Measurements from ENCODE around the gene OGFR.
A peak's percentile ranks its signal among the peaks of the same experiment; 100 is the strongest.

Gene OGFR

GRCh38 chr20:62770111-62770910 lies 34.3 kb upstream of the OGFR start:
- DNase-seq (ENCODE audit: low read depth), result no peak

DNA sequence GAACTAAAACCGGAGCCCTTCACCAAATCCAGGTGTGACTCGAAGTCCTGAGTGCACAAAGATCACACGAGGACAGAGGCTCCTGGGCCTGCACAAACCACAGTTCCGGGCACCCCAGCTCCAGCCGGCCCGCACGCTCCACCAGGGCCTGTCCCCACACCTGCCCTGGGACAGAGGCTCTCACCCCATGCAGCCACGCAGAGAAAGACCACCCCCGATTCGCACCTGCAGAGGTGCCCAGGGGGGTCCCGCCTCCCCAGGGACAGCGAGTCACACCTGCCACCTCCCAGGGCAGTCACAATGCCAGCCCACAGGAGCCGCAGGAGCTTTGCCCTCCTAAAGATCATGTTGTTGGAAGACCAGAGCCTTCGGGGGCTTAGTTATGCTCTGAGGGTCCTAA lies 33.7 kb upstream of the OGFR start:
- no peak for DNase-seq (ENCODE audit: low read depth)

GRCh38 chr20:62771396-62772102 lies 33.1 kb upstream of the OGFR start:
- no peak for DNase-seq (ENCODE audit: low read depth)

DNA sequence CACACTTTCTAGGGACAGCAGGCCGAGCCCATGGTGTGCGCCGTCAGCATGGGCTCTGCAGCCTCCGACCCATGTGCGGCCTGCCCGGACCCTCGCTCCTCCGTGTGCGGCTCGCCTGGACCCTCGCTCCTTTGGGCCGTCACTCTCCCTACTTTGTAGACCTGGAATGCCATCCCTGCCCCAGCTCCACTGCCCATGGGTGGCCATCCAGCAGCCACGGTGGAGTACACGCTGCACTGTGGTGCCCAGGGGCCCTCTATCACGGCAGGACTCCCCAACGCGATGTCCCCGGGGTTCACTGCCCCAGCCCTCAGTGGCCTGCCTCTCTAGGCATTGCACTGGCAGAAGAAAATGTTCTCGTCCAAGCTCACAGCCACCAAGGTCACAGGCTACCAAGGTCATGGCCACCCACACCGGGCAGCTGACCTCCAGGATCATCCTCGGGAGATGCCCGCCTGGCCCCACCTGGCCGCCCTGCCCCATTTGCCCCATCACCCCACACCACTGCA lies 32.5 kb upstream of the OGFR start:
- no peak for DNase-seq (ENCODE audit: low read depth)

- no peak for DNase-seq (ENCODE audit: low read depth)
Observed at GRCh38 chr20:62772619-62772989, 32.0 kb upstream of the OGFR start.

DNA sequence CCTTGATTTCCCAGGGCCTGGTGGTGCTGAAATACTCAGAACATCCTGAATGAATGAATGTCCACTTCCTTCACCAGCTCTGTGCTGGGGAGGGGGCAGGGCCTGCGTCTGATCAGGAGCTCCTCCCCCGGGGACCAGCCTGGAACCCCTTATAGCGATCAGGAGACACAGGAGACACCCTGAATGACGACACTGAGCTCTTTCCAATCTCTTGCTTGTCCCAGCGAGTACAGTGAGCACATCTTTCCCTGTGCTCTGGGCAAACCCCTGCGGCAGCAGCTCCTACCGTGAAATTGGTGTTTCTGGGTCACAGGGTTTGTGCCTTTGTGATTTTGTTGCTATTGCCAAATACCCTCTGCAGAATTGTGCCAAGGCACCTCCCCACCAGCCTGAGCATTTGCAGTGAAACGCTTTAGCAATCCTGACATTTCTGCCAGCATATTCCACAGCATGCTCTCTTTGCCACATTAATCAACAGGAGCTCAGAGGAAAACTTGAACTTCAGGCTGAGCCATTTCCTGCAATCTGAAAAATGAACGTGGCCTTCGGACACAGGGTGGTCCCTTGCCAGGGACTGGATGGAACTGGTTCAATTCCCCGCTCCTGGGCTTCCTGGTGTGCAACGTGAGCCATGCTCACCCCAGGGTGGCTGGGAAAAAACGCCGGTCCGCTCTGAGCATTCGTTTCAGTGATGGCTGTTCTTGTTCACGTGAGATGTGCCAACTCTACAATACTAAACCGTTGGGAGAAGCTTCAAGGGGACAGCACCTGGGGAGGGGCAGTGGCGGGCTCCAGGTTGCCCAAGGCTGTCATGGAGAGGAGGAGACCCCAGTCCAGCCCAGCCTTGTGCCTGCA lies 31.4 kb upstream of the OGFR start:
- DNase-seq (ENCODE audit: low read depth), result no peak

DNA sequence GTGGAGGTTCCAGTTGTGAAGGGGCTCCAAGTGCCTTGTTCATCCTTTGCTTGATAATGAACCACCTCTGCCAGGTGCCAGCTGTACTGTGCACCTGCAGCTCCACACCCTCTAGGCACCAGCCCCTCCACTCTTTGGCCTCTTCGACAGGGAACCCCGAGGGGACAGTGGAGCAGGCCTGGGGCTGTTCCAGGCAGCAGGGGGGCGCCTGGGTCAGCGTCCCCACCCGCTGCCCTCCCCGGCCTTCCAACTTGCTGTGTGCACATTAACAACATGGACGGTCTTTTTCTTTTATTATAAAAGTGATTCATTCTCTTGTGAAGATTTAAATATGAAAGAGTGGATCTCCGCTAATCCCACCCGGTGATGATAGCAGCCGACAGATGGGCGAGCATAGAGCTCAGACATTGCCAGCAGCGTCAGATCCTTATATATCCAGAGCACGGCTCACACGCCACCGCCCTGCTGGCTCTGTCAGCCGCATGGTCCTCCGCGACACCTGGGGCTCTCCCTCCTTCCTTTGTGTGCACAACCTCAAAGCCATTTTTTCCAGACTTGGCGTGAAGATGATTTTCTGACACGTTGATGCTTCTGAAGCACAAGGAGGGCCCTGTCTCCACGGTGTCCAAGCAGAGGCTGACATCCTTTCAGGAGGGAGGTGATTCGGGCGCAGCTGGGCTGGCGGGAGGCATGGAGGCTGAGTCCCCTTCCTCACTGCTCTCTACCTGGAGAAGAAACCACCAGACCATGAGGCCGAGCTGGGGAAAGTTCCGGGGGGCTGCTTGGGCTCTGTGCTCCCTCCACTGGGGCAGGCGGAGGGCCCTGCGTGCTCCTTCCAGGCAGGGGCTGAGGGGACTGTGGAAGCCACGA lies 30.6 kb upstream of the OGFR start:
- no peak for DNase-seq (ENCODE audit: low read depth)

DNA sequence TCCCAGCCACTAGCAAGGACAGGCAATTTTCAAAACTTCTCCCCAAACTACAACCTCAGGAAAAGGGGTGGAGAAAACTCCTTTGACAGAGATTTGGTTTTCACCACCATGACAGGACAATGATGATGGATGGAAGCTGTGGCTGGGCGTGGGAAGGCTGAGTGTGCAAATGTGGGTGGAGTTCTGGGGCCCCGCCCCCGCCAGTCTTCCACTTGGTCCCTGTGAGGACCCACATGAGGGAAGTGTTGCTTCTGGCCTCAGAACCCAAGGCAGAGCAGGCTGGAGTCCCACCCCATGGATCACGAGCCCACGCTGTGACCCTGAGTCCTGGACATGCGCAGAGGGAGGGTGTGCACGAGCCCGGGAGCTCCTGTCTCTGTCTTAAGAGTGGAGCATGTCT lies 29.9 kb upstream of the OGFR start:
- DNase-seq (ENCODE audit: low read depth), result no peak

DNA sequence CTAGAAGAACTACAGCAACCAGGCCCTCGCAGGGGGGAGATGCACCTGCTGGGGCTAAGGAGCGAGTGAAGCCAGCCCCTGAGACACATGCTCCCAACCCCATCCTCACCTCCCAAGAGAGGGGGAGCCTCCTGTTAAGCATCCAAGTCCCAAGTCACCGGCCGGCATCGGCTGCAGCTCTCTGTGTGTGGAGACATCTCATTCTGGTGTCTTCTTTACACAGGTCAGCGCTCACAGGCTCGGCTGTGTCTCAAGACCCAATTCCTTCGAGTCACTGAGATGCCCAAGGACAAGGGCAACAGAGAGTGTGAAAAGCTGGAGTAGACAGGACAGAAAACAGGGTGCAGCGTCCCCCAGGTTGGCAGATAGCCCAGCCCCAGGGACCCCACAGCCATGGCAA lies 29.4 kb upstream of the OGFR start:
- DNase-seq (ENCODE audit: low read depth), result no peak

GRCh38 chr20:62776035-62776691 lies 28.5 kb upstream of the OGFR start:
- no peak for DNase-seq (ENCODE audit: low read depth)

GRCh38 chr20:62776692-62777527 lies 27.7 kb upstream of the OGFR start:
- peak; percentile 57 for DNase-seq (ENCODE audit: low read depth)

GRCh38 chr20:62777528-62777830 lies 27.2 kb upstream of the OGFR start:
- DNase-seq (ENCODE audit: low read depth), result no peak

DNA sequence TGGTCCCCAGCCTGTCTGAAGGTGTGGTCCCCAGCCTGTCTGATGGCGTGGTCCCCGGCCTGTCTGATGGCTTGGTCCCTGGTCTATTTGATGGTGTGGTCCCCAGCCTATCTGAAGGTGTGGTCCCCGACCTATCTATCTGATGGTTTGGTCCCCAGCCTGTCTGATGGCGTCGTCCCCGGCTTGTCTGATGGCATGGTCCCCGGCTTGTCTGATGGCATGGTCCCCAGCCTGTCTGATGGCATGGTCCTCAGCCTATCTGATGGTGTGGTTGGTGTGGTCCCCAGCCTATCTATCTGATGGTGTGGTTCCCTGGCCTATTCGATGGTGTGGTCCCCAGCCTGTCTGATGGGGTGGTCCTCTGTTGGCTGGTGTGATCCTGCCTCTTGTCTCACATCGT lies 26.6 kb upstream of the OGFR start:
- DNase-seq (ENCODE audit: low read depth), result no peak

- DNase-seq (ENCODE audit: low read depth), result no peak
Observed at GRCh38 chr20:62778601-62779416, 25.8 kb upstream of the OGFR start.

DNA sequence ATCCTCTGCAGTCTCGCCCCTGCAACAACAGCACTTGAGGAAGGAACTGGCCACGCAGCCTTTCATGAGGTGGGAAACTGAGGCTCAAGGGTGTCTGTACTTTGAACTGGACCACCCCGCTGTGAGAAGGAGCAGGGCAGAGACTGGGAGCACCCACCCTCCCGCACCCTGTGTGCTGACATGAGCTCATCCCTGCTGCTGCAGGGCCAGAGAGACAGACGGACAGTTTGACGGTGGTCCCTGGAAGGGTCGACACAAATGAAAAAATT lies 25.3 kb upstream of the OGFR start:
- DNase-seq (ENCODE audit: low read depth), result no peak

DNA sequence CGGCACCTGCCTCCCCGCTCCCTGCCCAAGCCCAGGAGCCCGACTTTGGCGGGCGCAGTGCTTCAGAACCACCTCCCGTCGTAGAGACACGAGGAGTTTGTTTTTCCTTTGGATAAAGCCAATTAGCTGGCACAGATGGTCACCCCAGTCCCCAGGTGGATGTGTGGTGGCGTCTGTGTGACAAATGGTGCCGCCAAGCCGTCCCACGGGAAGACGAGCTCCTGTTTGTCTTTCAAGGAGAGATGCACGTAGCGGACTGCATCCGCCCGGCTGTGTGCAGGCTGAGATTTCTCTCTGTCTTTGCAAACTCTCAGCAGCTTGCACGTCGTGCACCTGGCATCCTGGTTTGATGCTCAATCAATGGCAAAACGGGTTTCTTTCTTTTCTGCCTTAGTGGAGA lies 24.4 kb upstream of the OGFR start:
- no peak for DNase-seq (ENCODE audit: low read depth)

GRCh38 chr20:62780696-62781095 lies 23.9 kb upstream of the OGFR start:
- DNase-seq (ENCODE audit: low read depth), result no peak

- DNase-seq (ENCODE audit: low read depth), result no peak
Observed at GRCh38 chr20:62782149-62782892, 22.3 kb upstream of the OGFR start.

DNA sequence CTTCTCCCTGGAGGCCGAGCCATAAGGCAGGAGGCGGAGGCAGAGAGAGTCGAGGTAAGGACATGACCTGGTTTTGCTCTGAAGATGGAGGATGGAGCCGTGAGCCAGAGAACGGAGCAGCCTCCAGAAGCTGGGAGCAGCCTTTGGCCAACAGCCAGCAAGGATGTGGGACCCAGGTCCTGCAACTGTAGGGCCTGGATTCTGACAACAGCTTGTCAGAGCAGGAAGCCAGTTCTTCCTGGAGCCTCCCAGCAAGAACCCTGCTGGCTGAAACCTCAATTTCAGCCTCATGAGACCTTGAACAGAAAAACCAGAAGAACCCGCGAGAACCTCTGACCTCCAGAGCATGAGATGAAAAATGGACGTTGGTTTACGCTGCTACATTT lies 21.7 kb upstream of the OGFR start:
- no peak for DNase-seq (ENCODE audit: low read depth)
